ENCODE results near the gene SLIT1.

Gene SLIT1

GRCh38 chr10:97185326-97186058, at the start of gene SLIT1:
Gene SLIT1 (minus strand): TSS chr10:97185959. CDS start chr10:97185674, 285 bp downstream.
- DNase-seq (ENCODE audit: low spot score), result no peak

- DNase-seq (ENCODE audit: low spot score), result no peak
Observed at GRCh38 chr10:97235353-97235752, 49.6 kb upstream of the SLIT1 start.

- no peak for DNase-seq (ENCODE audit: low spot score)
Observed at GRCh38 chr10:97234400-97234799, 48.6 kb upstream of the SLIT1 start.

- DNase-seq (ENCODE audit: low spot score), result no peak
Observed at GRCh38 chr10:97230146-97230545, 44.4 kb upstream of the SLIT1 start.

- no peak for DNase-seq (ENCODE audit: low spot score)
Observed at GRCh38 chr10:97229322-97230015, 43.7 kb upstream of the SLIT1 start.

GRCh38 chr10:97228775-97229157, 43.0 kb upstream of the SLIT1 start:
- DNase-seq (ENCODE audit: low spot score), result no peak

GRCh38 chr10:97228130-97228774, 42.5 kb upstream of the SLIT1 start:
- DNase-seq (ENCODE audit: low spot score), result no peak

- no peak for DNase-seq (ENCODE audit: low spot score)
Observed at GRCh38 chr10:97226398-97226797, 40.6 kb upstream of the SLIT1 start.

GRCh38 chr10:97224483-97225435, 39.0 kb upstream of the SLIT1 start:
- no peak for DNase-seq (ENCODE audit: low spot score)

- no peak for DNase-seq (ENCODE audit: low spot score)
Observed at GRCh38 chr10:97222326-97222961, 36.7 kb upstream of the SLIT1 start.

- no peak for DNase-seq (ENCODE audit: low spot score)
Observed at GRCh38 chr10:97220355-97220754, 34.6 kb upstream of the SLIT1 start.

- DNase-seq (ENCODE audit: low spot score), result no peak
Observed at GRCh38 chr10:97217299-97217698, 31.5 kb upstream of the SLIT1 start.

- no peak for DNase-seq (ENCODE audit: low spot score)
Observed at GRCh38 chr10:97215619-97216260, 30.0 kb upstream of the SLIT1 start.

- DNase-seq (ENCODE audit: low spot score), result no peak
Observed at GRCh38 chr10:97213431-97213830, 27.7 kb upstream of the SLIT1 start.

GRCh38 chr10:97211229-97211628, 25.5 kb upstream of the SLIT1 start:
- no peak for DNase-seq (ENCODE audit: low spot score)

- peak; percentile 76 for DNase-seq (ENCODE audit: low spot score)
Observed at GRCh38 chr10:97210543-97210960, 24.8 kb upstream of the SLIT1 start.

GRCh38 chr10:97207756-97208346, 22.1 kb upstream of the SLIT1 start:
- no peak for DNase-seq (ENCODE audit: low spot score)

- no peak for DNase-seq (ENCODE audit: low spot score)
Observed at GRCh38 chr10:97207131-97207530, 21.4 kb upstream of the SLIT1 start.

GRCh38 chr10:97204826-97205679, 19.3 kb upstream of the SLIT1 start:
- no peak for DNase-seq (ENCODE audit: low spot score)

- no peak for DNase-seq (ENCODE audit: low spot score)
Observed at GRCh38 chr10:97203220-97203619, 17.5 kb upstream of the SLIT1 start.
